ENCODE measurements around the gene PITPNC1. TPM values are rescaled to one million over a fixed set of nuclear protein-coding genes. Genes with fewer than 3 reads are reported as not detected.

The PITPNC1 gene
- total RNA-seq, 1 experiment from 2014 or later, result 20.8 TPM

- H3K27ac ChIP-seq (ENCODE audit: low read length), result no peak overlapping the region
- no TSS peak for BruUV-seq (replicated peaks)
- POLR2A ChIA-PET, result no interaction called here
- H3K4me1 ChIP-seq (ENCODE audit: control insufficient read depth, insufficient read depth, low read length), result no peaks in the 10 kb centered on the region
- TF ChIP-seq POLR2AphosphoS5 (IDR thresholded peaks at IDR 0.05; ENCODE audit: low read depth, low read length) (no peak), TCF7L2 (IDR thresholded peaks at IDR 0.05; ENCODE audit: low read depth, low read length) (no peak)
- no peak overlapping the region for H3K4me3 ChIP-seq (ENCODE audit: low read depth in 2 of 2, low read length in 2 of 2)
- no peak for ATAC-seq
- peaks cover 3% of the 10 kb centered on the region; the same call in 1 of the 2 replicates for H3K9me3 ChIP-seq (ENCODE audit: control insufficient read depth, insufficient read depth, low read depth, low read length)
- no peaks in the 10 kb centered on the region for H3K27me3 ChIP-seq (ENCODE audit: control insufficient read depth, insufficient read depth, low read length)
- CTCF ChIA-PET, result no interaction called here
- no peak for DNase-seq (ENCODE audit: low read depth, low spot score)
- in situ Hi-C loops (cut with HindIII; ENCODE audit: low pct_unique_long_range_greater_than_20kb, low sequenced_read_pairs) (no loop called here), intact Hi-C loops (cut with micrococcal nuclease; ENCODE audit: unreplicated experiment) (no loop called here)
- H3K36me3 ChIP-seq (ENCODE audit: control insufficient read depth, insufficient read depth, low read length), result no peaks in the 10 kb centered on the region
Observed at GRCh38 chr17:67452681-67453554, 75.8 kb downstream of the PITPNC1 start.

DNA sequence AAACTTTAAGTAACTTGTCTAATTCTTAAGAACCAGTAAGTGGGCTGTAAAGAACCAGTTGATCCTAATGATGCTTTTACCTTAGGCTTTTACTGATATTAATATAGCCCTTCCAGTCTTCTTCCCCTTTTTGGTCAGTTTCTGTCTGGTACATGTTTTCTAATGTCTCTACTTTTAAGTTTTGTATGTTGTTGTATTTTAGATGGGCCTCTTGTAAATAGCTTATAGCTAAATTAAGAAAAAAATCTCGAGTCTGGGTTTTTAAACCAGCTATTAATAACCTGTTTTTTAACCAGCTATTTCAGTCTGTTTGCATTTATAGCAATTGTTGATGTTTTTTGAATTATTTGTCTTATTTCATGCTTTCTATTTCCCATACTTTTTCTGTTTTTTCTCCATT, 79.0 kb downstream of the PITPNC1 start:
- Histone ChIP-seq H3K36me3 (ENCODE audit: control insufficient read depth, insufficient read depth, low read length) (no peaks in the 10 kb centered on the region), H3K27ac (ENCODE audit: low read length) (no peak overlapping the region), H3K4me3 (ENCODE audit: low read depth in 2 of 2, low read length in 2 of 2) (no peak overlapping the region), H3K4me1 (ENCODE audit: control insufficient read depth, insufficient read depth, low read length) (no peaks in the 10 kb centered on the region), H3K27me3 (ENCODE audit: control insufficient read depth, insufficient read depth, low read length) (no peaks in the 10 kb centered on the region), H3K9me3 (ENCODE audit: control insufficient read depth, insufficient read depth, low read depth, low read length) (peaks cover 8% of the 10 kb centered on the region; the same call in 1 of the 2 replicates)
- in situ Hi-C loops (cut with HindIII; ENCODE audit: low pct_unique_long_range_greater_than_20kb, low sequenced_read_pairs) (no loop called here), intact Hi-C loops (cut with micrococcal nuclease; ENCODE audit: unreplicated experiment) (no loop called here)
- DNase-seq (ENCODE audit: low read depth, low spot score) (no peak), ATAC-seq (no peak)
- ChIA-PET POLR2A (no interaction called here), CTCF (no interaction called here)
- TF ChIP-seq POLR2AphosphoS5 (IDR thresholded peaks at IDR 0.05; ENCODE audit: low read depth, low read length), result no peak
- TF ChIP-seq, protein P1, sequence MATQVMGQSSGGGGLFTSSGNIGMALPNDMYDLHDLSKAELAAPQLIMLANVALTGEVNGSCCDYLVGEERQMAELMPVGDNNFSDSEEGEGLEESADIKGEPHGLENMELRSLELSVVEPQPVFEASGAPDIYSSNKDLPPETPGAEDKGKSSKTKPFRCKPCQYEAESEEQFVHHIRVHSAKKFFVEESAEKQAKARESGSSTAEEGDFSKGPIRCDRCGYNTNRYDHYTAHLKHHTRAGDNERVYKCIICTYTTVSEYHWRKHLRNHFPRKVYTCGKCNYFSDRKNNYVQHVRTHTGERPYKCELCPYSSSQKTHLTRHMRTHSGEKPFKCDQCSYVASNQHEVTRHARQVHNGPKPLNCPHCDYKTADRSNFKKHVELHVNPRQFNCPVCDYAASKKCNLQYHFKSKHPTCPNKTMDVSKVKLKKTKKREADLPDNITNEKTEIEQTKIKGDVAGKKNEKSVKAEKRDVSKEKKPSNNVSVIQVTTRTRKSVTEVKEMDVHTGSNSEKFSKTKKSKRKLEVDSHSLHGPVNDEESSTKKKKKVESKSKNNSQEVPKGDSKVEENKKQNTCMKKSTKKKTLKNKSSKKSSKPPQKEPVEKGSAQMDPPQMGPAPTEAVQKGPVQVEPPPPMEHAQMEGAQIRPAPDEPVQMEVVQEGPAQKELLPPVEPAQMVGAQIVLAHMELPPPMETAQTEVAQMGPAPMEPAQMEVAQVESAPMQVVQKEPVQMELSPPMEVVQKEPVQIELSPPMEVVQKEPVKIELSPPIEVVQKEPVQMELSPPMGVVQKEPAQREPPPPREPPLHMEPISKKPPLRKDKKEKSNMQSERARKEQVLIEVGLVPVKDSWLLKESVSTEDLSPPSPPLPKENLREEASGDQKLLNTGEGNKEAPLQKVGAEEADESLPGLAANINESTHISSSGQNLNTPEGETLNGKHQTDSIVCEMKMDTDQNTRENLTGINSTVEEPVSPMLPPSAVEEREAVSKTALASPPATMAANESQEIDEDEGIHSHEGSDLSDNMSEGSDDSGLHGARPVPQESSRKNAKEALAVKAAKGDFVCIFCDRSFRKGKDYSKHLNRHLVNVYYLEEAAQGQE (IDR thresholded peaks at IDR 0.05; ENCODE audit: insufficient read depth in 1 of 2, low read depth in 2 of 2, low read length in 1 of 2), result no peak
- TF ChIP-seq SIN3A (IDR thresholded peaks at IDR 0.05; ENCODE audit: borderline replicate concordance, insufficient read depth, low read depth, low read length), result no peak
- TF ChIP-seq TCF7L2 (IDR thresholded peaks at IDR 0.05; ENCODE audit: low read depth, low read length), result no peak
- TF ChIP-seq CTCF (IDR thresholded peaks at IDR 0.05), result no peak
- no TSS peak for BruUV-seq (replicated peaks)

- H3K27me3 ChIP-seq (ENCODE audit: control insufficient read depth, insufficient read depth, low read length), result no peaks in the 10 kb centered on the region
- BruUV-seq (replicated peaks), result no TSS peak
- no peak overlapping the region for H3K27ac ChIP-seq (ENCODE audit: low read length)
- H3K36me3 ChIP-seq (ENCODE audit: control insufficient read depth, insufficient read depth, low read length), result no peaks in the 10 kb centered on the region
- no peak overlapping the region for H3K4me3 ChIP-seq (ENCODE audit: low read depth in 2 of 2, low read length in 2 of 2)
- in situ Hi-C loops (cut with HindIII; ENCODE audit: low pct_unique_long_range_greater_than_20kb, low sequenced_read_pairs), result no loop called here
- no peaks in the 10 kb centered on the region for H3K4me1 ChIP-seq (ENCODE audit: control insufficient read depth, insufficient read depth, low read length)
- DNase-seq (ENCODE audit: low read depth, low spot score) (no peak), ATAC-seq (no peak)
- H3K9me3 ChIP-seq (ENCODE audit: control insufficient read depth, insufficient read depth, low read depth, low read length), result peaks cover 8% of the 10 kb centered on the region; the same call in 1 of the 2 replicates
- CTCF ChIA-PET, result no interaction called here
- TF ChIP-seq SIN3A (IDR thresholded peaks at IDR 0.05; ENCODE audit: borderline replicate concordance, insufficient read depth, low read depth, low read length) (no peak), POLR2AphosphoS5 (IDR thresholded peaks at IDR 0.05; ENCODE audit: low read depth, low read length) (no peak), TCF7L2 (IDR thresholded peaks at IDR 0.05; ENCODE audit: low read depth, low read length) (no peak), CTCF (IDR thresholded peaks at IDR 0.05) (no peak)
- TF ChIP-seq, protein P1 (IDR thresholded peaks at IDR 0.05; ENCODE audit: insufficient read depth in 1 of 2, low read depth in 2 of 2, low read length in 1 of 2), result no peak
- intact Hi-C loops (cut with micrococcal nuclease; ENCODE audit: unreplicated experiment), result no loop called here
- POLR2A ChIA-PET, result no interaction called here
Observed at GRCh38 chr17:67456889-67457288, 79.8 kb downstream of the PITPNC1 start.

Measured in Panc1 (cell line).